ENCODE measurements around the gene DSCAML1.

Gene DSCAML1

GRCh38 chr11:117744471-117745150 lies 52.4 kb downstream of the DSCAML1 start:
- peaks cover 10% of the 10 kb centered on the region for H3K4me1 Mint-ChIP-seq
- H3K9me3 Mint-ChIP-seq: no peaks in the 10 kb centered on the region
- no peak overlapping the region for H3K4me3 Mint-ChIP-seq
- ATAC-seq: no peak
- no peak overlapping the region for H3K27ac Mint-ChIP-seq
- no peak for DNase-seq (ENCODE audit: low spot score in 2 of 2)
- no peaks in the 10 kb centered on the region for H3K36me3 Mint-ChIP-seq

- DNase-seq (ENCODE audit: low spot score in 2 of 2) (no peak), ATAC-seq (peak; percentile 35)
- H3K27ac Mint-ChIP-seq: no peak overlapping the region
- H3K9me3 Mint-ChIP-seq: no peaks in the 10 kb centered on the region
- H3K4me1 Mint-ChIP-seq: peaks cover 10% of the 10 kb centered on the region
- no peak overlapping the region for H3K4me3 Mint-ChIP-seq
- no peaks in the 10 kb centered on the region for H3K36me3 Mint-ChIP-seq
Measured at GRCh38 chr11:117743121-117743815, 53.7 kb downstream of the DSCAML1 start.

- Mint-ChIP-seq H3K27ac (no peak overlapping the region), H3K4me3 (no peak overlapping the region), H3K9me3 (no peaks in the 10 kb centered on the region), H3K36me3 (no peaks in the 10 kb centered on the region), H3K4me1 (peaks cover 7% of the 10 kb centered on the region)
- no peak for ATAC-seq
- no peak for DNase-seq (ENCODE audit: low spot score in 2 of 2)
Measured at GRCh38 chr11:117738246-117738957, 58.6 kb downstream of the DSCAML1 start.

GRCh38 chr11:117735350-117735977 lies 61.6 kb downstream of the DSCAML1 start:
- no peak for ATAC-seq
- Mint-ChIP-seq H3K4me1 (no peaks in the 10 kb centered on the region), H3K4me3 (no peak overlapping the region), H3K9me3 (no peaks in the 10 kb centered on the region), H3K27ac (no peak overlapping the region), H3K36me3 (no peaks in the 10 kb centered on the region)
- DNase-seq (ENCODE audit: low spot score in 2 of 2): no peak

GRCh38 chr11:117734601-117735024 lies 62.4 kb downstream of the DSCAML1 start:
- Mint-ChIP-seq H3K36me3 (no peaks in the 10 kb centered on the region), H3K27ac (no peak overlapping the region), H3K9me3 (no peaks in the 10 kb centered on the region), H3K4me3 (no peak overlapping the region), H3K4me1 (no peaks in the 10 kb centered on the region)
- DNase-seq (ENCODE audit: low spot score in 2 of 2) (no peak), ATAC-seq (no peak)

GRCh38 chr11:117733316-117733715 lies 63.7 kb downstream of the DSCAML1 start:
- no peak overlapping the region for H3K27ac Mint-ChIP-seq
- no peaks in the 10 kb centered on the region for H3K9me3 Mint-ChIP-seq
- no peaks in the 10 kb centered on the region for H3K36me3 Mint-ChIP-seq
- no peak for DNase-seq (ENCODE audit: low spot score in 2 of 2)
- no peaks in the 10 kb centered on the region for H3K4me1 Mint-ChIP-seq
- no peak overlapping the region for H3K4me3 Mint-ChIP-seq
- no peak for ATAC-seq

GRCh38 chr11:117731722-117732290 lies 65.2 kb downstream of the DSCAML1 start:
- DNase-seq (ENCODE audit: low spot score in 2 of 2) (no peak), ATAC-seq (no peak)
- H3K36me3 Mint-ChIP-seq: no peaks in the 10 kb centered on the region
- no peak overlapping the region for H3K27ac Mint-ChIP-seq
- no peaks in the 10 kb centered on the region for H3K4me1 Mint-ChIP-seq
- no peak overlapping the region for H3K4me3 Mint-ChIP-seq
- no peaks in the 10 kb centered on the region for H3K9me3 Mint-ChIP-seq

GRCh38 chr11:117730208-117730800 lies 66.7 kb downstream of the DSCAML1 start:
- H3K9me3 Mint-ChIP-seq: no peaks in the 10 kb centered on the region
- DNase-seq (ENCODE audit: low spot score in 2 of 2) (no peak), ATAC-seq (no peak)
- H3K4me3 Mint-ChIP-seq: no peak overlapping the region
- no peaks in the 10 kb centered on the region for H3K4me1 Mint-ChIP-seq
- no peak overlapping the region for H3K27ac Mint-ChIP-seq
- no peaks in the 10 kb centered on the region for H3K36me3 Mint-ChIP-seq

GRCh38 chr11:117725048-117725734 lies 71.8 kb downstream of the DSCAML1 start:
- no peak overlapping the region for H3K4me3 Mint-ChIP-seq
- ATAC-seq: no peak
- H3K27ac Mint-ChIP-seq: no peak overlapping the region
- H3K4me1 Mint-ChIP-seq: no peaks in the 10 kb centered on the region
- no peaks in the 10 kb centered on the region for H3K9me3 Mint-ChIP-seq
- H3K36me3 Mint-ChIP-seq: no peaks in the 10 kb centered on the region
- no peak for DNase-seq (ENCODE audit: low spot score in 2 of 2)

- no peaks in the 10 kb centered on the region for H3K4me1 Mint-ChIP-seq
- no peak for ATAC-seq
- no peak for DNase-seq (ENCODE audit: low spot score in 2 of 2)
- H3K9me3 Mint-ChIP-seq: no peaks in the 10 kb centered on the region
- no peaks in the 10 kb centered on the region for H3K36me3 Mint-ChIP-seq
- no peak overlapping the region for H3K4me3 Mint-ChIP-seq
- no peak overlapping the region for H3K27ac Mint-ChIP-seq
Measured at GRCh38 chr11:117724621-117725020, 72.4 kb downstream of the DSCAML1 start.

- H3K4me3 Mint-ChIP-seq: no peak overlapping the region
- no peaks in the 10 kb centered on the region for H3K9me3 Mint-ChIP-seq
- H3K4me1 Mint-ChIP-seq: no peaks in the 10 kb centered on the region
- H3K27ac Mint-ChIP-seq: no peak overlapping the region
- peak; percentile 9 for ATAC-seq
- no peak for DNase-seq (ENCODE audit: low spot score in 2 of 2)
- H3K36me3 Mint-ChIP-seq: no peaks in the 10 kb centered on the region
Measured at GRCh38 chr11:117724104-117724503, 72.9 kb downstream of the DSCAML1 start.

GRCh38 chr11:117723277-117724024 lies 73.6 kb downstream of the DSCAML1 start:
- ATAC-seq (no peak), DNase-seq (ENCODE audit: low spot score in 2 of 2) (no peak)
- H3K4me1 Mint-ChIP-seq: no peaks in the 10 kb centered on the region
- no peak overlapping the region for H3K4me3 Mint-ChIP-seq
- H3K36me3 Mint-ChIP-seq: no peaks in the 10 kb centered on the region
- no peaks in the 10 kb centered on the region for H3K9me3 Mint-ChIP-seq
- H3K27ac Mint-ChIP-seq: no peak overlapping the region

- Mint-ChIP-seq H3K27ac (no peak overlapping the region), H3K36me3 (no peaks in the 10 kb centered on the region), H3K4me1 (no peaks in the 10 kb centered on the region), H3K4me3 (no peak overlapping the region), H3K9me3 (no peaks in the 10 kb centered on the region)
- ATAC-seq (no peak), DNase-seq (ENCODE audit: low spot score in 2 of 2) (no peak)
Measured at GRCh38 chr11:117722082-117722481, 74.9 kb downstream of the DSCAML1 start.

GRCh38 chr11:117720061-117720511 lies 76.9 kb downstream of the DSCAML1 start:
- no peaks in the 10 kb centered on the region for H3K36me3 Mint-ChIP-seq
- no peak for DNase-seq (ENCODE audit: low spot score in 2 of 2)
- no peaks in the 10 kb centered on the region for H3K9me3 Mint-ChIP-seq
- no peak overlapping the region for H3K27ac Mint-ChIP-seq
- H3K4me1 Mint-ChIP-seq: no peaks in the 10 kb centered on the region
- no peak for ATAC-seq
- no peak overlapping the region for H3K4me3 Mint-ChIP-seq
